ENCODE results near the gene IL25. TPM values are rescaled to one million over a fixed set of nuclear protein-coding genes. Genes with fewer than 3 reads are reported as not detected.

IL25 gene
- total and polyA plus RNA-seq, 2 of the 8 experiments (the other 6 are each of a cell fraction or from before 2014, with no cell fraction given): not detected

- peak overlapping the region; percentile 85 to 90 for H3K4me2 ChIP-seq (ENCODE audit: insufficient read depth in 1 of 2, low read depth in 2 of 2, low read length in 2 of 2)
- H4K91ac ChIP-seq (replicated peaks; ENCODE audit: insufficient read length, low read length): peak overlapping the region; percentile 92
- peak overlapping the region; percentile 69 for H3K4ac ChIP-seq (replicated peaks; ENCODE audit: insufficient read length, low read depth, low read length)
- no peaks in the 10 kb centered on the region for H3K9me3 ChIP-seq (ENCODE audit: insufficient read depth in 2 of 2, low read depth in 1 of 2, low read length in 1 of 2)
- 13% methylated on average over 12 of the region's 21 CpGs; no CpG with 5 or more reads in 1 of the 2 experiments for whole genome bisulfite sequencing, 2 experiments (ENCODE audit: extremely low coverage in 1 of 2, insufficient coverage in 1 of 2, insufficient read length in 1 of 2, insufficient replicate concordance in 2 of 2, low coverage in 1 of 2, low lambda C conversion rate in 2 of 2, missing lambda C conversion rate in 1 of 2)
- H3K14ac ChIP-seq (ENCODE audit: insufficient read length): no peak overlapping the region
- peak overlapping the region; percentile 97 for H3K18ac ChIP-seq (ENCODE audit: extremely low read depth, low read length)
- H3K4me3 ChIP-seq (ENCODE audit: extremely low read depth in 1 of 4, insufficient read depth in 2 of 4, low read depth in 3 of 4, low read length in 4 of 4): peak overlapping the region; percentile 69 to 79 (median 77)
- peak overlapping the region; percentile 15; the same call in 1 of the 2 replicates for H2BK20ac ChIP-seq (ENCODE audit: low read length)
- H4K20me1 ChIP-seq (replicated peaks in 1 of 2; ENCODE audit: control insufficient read depth in 1 of 2, insufficient read depth in 2 of 2, low read length in 2 of 2): peaks cover 8 to 13% of the 10 kb centered on the region in 2 experiments
- H3K23ac ChIP-seq (ENCODE audit: insufficient read length): no peak overlapping the region
- H3K56ac ChIP-seq (replicated peaks; ENCODE audit: insufficient read length, low read depth, low read length): no peak overlapping the region
- H2BK15ac ChIP-seq (ENCODE audit: low read length): peak overlapping the region; percentile 88
- H3K36me3 ChIP-seq (ENCODE audit: control insufficient read depth in 2 of 4, insufficient read depth in 4 of 4, low read length in 3 of 4): peaks cover 0 to 9% (median 1%) of the 10 kb centered on the region in 4 experiments; a peak in 3 of 8 replicates
- ChIA-PET POLR2A (ENCODE audit: partially characterized antibody) (interaction anchor here (0.9 to 7.1 kb wide), 7 partner anchors 13 to 204 kb away, joined by 3 to 73 read pairs (median 9); partner anchors contain the start of genes HOMEZ, PABPN1 and SLC22A17), CTCF (ENCODE audit: partially characterized antibody) (interaction anchor here (0.6 to 20.9 kb wide), 6 partner anchors 12 to 387 kb away, joined by 3 to 333 read pairs (median 46); partner anchors contain the start of genes CMTM5, IL25 and SLC22A17)
- 0 out of 2 replicates have a peak overlapping the region, but pooled peaks have one; percentile 27 for H3K27ac ChIP-seq (ENCODE audit: low read depth, low read length)
- H2BK12ac ChIP-seq (ENCODE audit: low read depth, low read length): peak overlapping the region; percentile 85
- no peak overlapping the region for H4K8ac ChIP-seq (ENCODE audit: extremely low read depth, insufficient read depth, low read length)
- no peaks in the 10 kb centered on the region for H3K79me1 ChIP-seq (ENCODE audit: low read depth, low read length)
- H3K23me2 ChIP-seq (ENCODE audit: low read depth, low read length): peaks cover 21% of the 10 kb centered on the region; the same call in 1 of the 2 replicates
- no peak for FAIRE-seq
- peaks cover 0 to 12% (median 8%) of the 10 kb centered on the region in 4 experiments; a peak in 5 of 7 replicates for H3K27me3 ChIP-seq (replicated peaks in 1 of 4; ENCODE audit: control insufficient read depth in 3 of 4, extremely low read depth in 1 of 4, insufficient read depth in 3 of 4, low read length in 3 of 4)
- H3K4me1 ChIP-seq (replicated peaks in 1 of 4; ENCODE audit: control insufficient read depth in 3 of 4, insufficient read depth in 4 of 4, low read length in 3 of 4): peaks cover 2 to 22% (median 14%) of the 10 kb centered on the region in 4 experiments; a peak in 6 of 7 replicates
- peak overlapping the region; percentile 60; the same call in 1 of the 2 replicates for H2AK5ac ChIP-seq (ENCODE audit: low read depth, low read length)
- H3K79me2 ChIP-seq (ENCODE audit: control insufficient read depth in 1 of 2, insufficient read depth in 2 of 2, low read length in 2 of 2): no peaks in the 10 kb centered on the region
- DNase-seq (ENCODE audit: low read depth in 1 of 2, low spot score in 2 of 2): peak in 1 of 2 experiments; percentile 64
- H2BK5ac ChIP-seq (ENCODE audit: low read depth, low read length): peak overlapping the region; percentile 74
- H2BK120ac ChIP-seq (replicated peaks; ENCODE audit: low read depth, low read length): peak overlapping the region; percentile 24
- no peak overlapping the region for H2AFZ ChIP-seq (ENCODE audit: low read length)
- peak overlapping the region; percentile 55 to 90 (median 70) for H3K9ac ChIP-seq (replicated peaks in 1 of 4; ENCODE audit: extremely low read depth in 1 of 4, low read depth in 3 of 4, low read length in 3 of 4)
- H4K5ac ChIP-seq (ENCODE audit: insufficient read length, low read depth, low read length): peak overlapping the region; percentile 52
- TF ChIP-seq SIN3A (conservative IDR thresholded peaks at IDR 0.05 in 1 of 2, IDR thresholded peaks at IDR 0.05 in 1 of 2; ENCODE audit: low read depth in 1 of 2, low read length in 2 of 2): 0 out of 4 replicates have a peak, but pooled peaks of 1 of the 2 experiments have one; percentile 66
- no peak for TF ChIP-seq RAD21 (IDR thresholded peaks at IDR 0.05 in 1 of 2, conservative IDR thresholded peaks at IDR 0.05 in 1 of 2; ENCODE audit: low read depth in 2 of 2, low read length in 2 of 2)
- no peak for TF ChIP-seq CBX5 (IDR thresholded peaks at IDR 0.05; ENCODE audit: low read depth, low read length)
- TF ChIP-seq JUN (IDR thresholded peaks at IDR 0.05; ENCODE audit: low read depth, low read length): no peak
- peak; percentile 71 for TF ChIP-seq EGR1 (IDR thresholded peaks at IDR 0.05; ENCODE audit: borderline replicate concordance, low read depth, low read length)
- peak; percentile 87 for TF ChIP-seq E2F6 (IDR thresholded peaks at IDR 0.05)
- peak; percentile 24 for TF ChIP-seq CTBP2 (IDR thresholded peaks at IDR 0.05; ENCODE audit: borderline replicate concordance, insufficient read depth, insufficient read length, low read length)
- peak; percentile 21; the same call in 1 of the 2 replicates for TF ChIP-seq MAX (IDR thresholded peaks at IDR 0.05)
These were observed 8.2 kb upstream of the IL25 start for GRCh38 chr14:23364164-23365035.

All from H1 (cell line).